Medulla oblongata (tissue), 1 donor: ENCODE results near the gene RARRES2.
"Not testable (repeated sequence)": the region's sequence is repeated elsewhere in the genome, so short reads cannot be mapped to it uniquely, and the experiment has no call there.

Experiments used
- DNase-seq: peaks from one replicate; pipeline ENCODE4 v3.0.0-alpha.2; 2015; ENCODE audit errors: extremely low spot score

Gene RARRES2

DNA sequence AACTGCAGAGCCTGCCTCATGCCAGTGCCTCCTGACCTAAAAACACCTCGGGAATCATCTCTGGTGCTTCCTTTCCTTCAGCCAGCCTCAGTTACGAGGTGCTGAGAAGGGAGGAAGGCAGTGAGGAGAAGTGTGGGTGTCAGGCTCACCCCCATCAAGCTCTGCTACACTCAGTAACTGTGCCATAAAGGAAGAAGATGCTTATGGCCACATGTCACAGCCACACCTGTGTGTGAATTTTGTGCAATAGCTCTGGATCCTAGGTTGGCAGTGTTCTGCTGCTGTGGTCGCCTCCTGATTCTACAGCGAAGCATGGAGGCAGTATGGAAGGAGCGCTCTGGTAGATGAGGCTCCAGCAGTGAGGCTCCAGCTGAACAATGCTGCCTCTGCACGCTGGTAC lies 52.6 kb downstream of the RARRES2 start:
- not testable (repeated sequence) for DNase-seq
